ENCODE data around the gene CST1.
"Not testable (repeated sequence)": the region's sequence is repeated elsewhere in the genome, so short reads cannot be mapped to it uniquely, and the experiment has no call there.

- not testable (repeated sequence) for TF ChIP-seq POLR2A (IDR thresholded peaks at IDR 0.05); POLR2AphosphoS5 (IDR thresholded peaks at IDR 0.05; ENCODE audit: insufficient read depth in 1 of 2, low read depth in 1 of 2)
These were observed 15.3 kb downstream of the CST1 start for GRCh38 chr20:23735391-23735790.

Measured in vagina (tissue), 2 donors.